Retinal pigment epithelial cell (primary cell): ENCODE data around the gene DOCK6.

ENCODE experiments used
- DNase-seq: peaks from one replicate; pipeline ENCODE4 v3.0.0-alpha.2; 2010; ENCODE audit warnings: low read depth
- H3K4me3 ChIP-seq: 2 replicates; pipeline ENCODE4 v1.5.1; 2011; ENCODE audit warnings: mild to moderate bottlenecking, low read length, control low read depth, moderate library complexity
- TF ChIP-seq, protein P1 (sequence below): conservative IDR thresholded peaks from 2 replicates; pipeline ENCODE4 v1.5.1; 2011; ENCODE audit warnings: low read depth, low read length, control low read depth, inconsistent platforms

The DOCK6 gene

DNA sequence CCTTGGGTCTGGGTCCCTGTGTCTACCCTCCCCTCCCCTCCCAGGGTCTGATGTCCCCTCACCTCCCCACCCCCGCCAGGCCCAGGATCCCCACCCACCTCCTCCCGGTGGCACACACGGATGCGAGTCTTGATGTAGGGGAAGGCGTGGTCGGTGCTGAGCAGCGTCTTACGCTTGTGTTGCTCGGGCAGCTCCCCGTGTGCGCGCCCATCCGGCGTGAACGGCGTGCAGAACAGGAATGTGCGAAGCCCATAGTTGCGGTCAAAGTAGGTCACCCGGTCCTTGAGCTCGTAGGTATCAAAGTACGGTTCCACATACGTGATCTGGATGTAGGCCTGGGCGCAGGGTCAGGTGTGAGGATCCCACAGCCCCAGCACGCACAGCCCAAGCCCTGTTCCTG is 60.5 kb downstream of the DOCK6 start:
- H3K4me3 ChIP-seq: no peak overlapping the region
- no peak for DNase-seq
- TF ChIP-seq, protein P1, sequence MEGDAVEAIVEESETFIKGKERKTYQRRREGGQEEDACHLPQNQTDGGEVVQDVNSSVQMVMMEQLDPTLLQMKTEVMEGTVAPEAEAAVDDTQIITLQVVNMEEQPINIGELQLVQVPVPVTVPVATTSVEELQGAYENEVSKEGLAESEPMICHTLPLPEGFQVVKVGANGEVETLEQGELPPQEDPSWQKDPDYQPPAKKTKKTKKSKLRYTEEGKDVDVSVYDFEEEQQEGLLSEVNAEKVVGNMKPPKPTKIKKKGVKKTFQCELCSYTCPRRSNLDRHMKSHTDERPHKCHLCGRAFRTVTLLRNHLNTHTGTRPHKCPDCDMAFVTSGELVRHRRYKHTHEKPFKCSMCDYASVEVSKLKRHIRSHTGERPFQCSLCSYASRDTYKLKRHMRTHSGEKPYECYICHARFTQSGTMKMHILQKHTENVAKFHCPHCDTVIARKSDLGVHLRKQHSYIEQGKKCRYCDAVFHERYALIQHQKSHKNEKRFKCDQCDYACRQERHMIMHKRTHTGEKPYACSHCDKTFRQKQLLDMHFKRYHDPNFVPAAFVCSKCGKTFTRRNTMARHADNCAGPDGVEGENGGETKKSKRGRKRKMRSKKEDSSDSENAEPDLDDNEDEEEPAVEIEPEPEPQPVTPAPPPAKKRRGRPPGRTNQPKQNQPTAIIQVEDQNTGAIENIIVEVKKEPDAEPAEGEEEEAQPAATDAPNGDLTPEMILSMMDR: no peak

DNA sequence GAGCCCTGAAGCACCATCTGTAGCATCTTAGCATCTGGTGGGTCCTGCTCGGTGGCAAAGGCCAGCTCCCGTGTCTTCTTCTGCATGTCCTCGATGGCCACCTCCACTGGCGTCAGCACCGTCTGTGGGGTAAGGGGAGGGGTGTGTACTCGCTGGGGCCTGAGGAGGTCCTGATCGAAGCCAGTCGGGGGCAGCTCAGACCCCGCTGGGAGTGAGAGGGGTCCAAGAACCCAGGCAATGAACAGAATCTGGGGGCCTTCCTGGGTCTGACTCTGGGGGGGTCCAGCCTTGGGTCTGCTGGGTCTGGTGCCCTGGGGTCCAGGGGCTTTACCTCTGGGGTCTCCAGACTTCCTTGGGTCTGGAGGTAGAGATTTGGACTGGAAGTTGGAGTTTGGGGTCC is 61.4 kb downstream of the DOCK6 start:
- TF ChIP-seq, protein P1: no peak
- DNase-seq: no peak
- no peak overlapping the region for H3K4me3 ChIP-seq

DNA sequence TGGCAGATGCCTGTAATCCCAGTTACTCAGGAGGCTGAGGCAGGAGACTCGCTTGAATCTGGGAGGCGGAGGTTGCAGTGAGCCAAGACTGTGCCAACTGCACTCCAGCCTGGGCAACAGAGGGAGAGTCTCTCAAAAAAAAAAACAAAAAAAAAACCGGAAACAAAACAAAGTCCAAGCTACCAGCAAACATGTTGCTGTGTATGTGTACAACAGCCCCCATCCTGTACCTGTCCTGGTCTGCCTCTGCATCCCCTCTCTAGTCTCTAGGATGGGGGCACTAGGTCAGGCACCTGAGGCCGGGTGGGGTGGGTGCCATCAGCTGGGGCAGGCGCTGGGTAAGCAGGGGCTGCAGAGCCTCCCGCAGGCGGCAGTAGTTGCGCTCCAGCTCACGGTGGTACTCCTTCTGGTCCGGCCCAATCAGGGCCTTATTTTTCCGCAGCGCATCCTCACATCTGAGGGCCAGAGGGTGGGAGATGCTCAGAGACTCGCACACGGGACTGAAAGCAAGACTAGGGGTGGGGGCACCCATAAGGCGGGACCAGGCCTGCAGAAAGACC is 62.2 kb downstream of the DOCK6 start:
- TF ChIP-seq, protein P1: no peak
- no peak overlapping the region for H3K4me3 ChIP-seq
- DNase-seq: no peak

DNA sequence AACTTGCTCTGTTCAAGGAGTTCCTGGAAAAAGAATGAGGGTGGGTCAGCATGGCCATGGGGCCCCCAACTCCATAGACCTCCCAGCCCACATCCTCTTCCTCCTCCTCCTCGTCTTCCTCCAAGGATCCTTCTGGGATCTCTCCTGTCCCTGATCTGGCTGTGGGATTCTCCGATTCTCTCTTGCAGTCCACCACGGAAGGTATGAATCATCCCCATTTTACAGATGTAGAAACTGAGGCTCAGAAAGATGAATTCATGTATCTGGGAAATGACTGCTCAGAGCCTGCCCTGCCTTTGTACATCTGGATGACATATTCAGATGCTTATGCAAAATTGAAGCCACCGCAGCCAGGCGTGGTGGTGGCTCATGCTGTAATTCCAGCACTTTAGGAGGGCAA is 62.8 kb downstream of the DOCK6 start:
- TF ChIP-seq, protein P1: no peak
- DNase-seq: no peak
- no peak overlapping the region for H3K4me3 ChIP-seq

DNA sequence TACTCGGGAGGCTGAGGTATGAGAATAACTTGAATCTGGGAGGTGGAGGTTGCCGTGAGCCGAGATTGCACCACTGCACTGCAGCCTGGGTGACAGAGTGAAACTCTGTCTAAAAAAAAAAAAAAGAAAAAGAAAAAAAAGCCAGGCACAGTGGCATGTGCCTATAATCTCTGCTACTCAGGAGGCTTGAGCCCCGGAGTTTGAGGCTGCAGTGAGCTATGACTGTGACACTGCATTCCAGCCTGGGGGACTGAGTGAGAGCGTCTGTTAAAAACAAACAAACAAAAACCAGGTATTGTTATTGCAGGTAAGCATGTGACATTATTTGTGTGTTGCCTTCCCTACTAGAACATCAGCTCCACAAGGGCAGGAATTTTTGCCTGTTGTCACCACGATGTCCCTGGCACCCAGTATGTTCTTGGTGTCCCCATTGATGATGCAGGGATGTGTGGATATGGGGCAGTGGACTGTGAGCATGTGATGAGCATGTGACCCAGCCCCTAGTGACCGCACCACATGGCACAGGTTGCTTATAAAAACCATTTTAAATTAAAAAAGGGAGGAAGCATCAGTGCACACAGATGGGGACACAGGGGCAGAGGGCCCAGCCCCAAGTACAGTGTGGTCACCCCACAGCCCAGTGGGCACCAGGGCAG is 63.4 kb downstream of the DOCK6 start:
- TF ChIP-seq, protein P1: no peak
- peak; percentile 21 for DNase-seq
- H3K4me3 ChIP-seq: no peak overlapping the region

DNA sequence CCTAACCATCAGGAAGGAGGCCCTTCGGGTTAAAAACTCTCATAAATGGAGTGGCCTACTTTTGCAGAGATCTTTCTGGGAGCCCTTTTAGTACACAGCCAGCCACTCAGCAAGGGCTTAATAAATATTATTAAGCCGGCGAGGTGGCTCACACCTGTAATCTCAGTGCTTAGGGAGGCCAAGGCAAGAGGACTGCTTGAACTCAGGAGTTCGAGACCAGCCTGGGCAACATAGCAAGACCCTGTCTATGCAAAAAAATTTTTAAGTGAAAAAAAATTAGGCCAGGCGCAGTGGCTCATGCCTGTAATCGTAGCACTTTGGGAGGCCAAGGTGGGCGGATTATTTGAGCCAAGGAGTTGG is 64.2 kb downstream of the DOCK6 start:
- TF ChIP-seq, protein P1: no peak
- no peak overlapping the region for H3K4me3 ChIP-seq
- DNase-seq: no peak
